ENCODE results near the gene CHST5.

Gene CHST5

GRCh38 chr16:75565640-75566039 lies 29.7 kb upstream of the CHST5 start:
- H3K36me3 ChIP-seq (ENCODE audit: control insufficient read depth in 4 of 4, insufficient read depth in 4 of 4, low read length in 3 of 4): peaks cover 6 to 32% (median 23%) of the 10 kb centered on the region in 4 experiments
- DNase-seq: no peak
- peak overlapping the region; percentile 77 to 84 for H3K27ac ChIP-seq (ENCODE audit: insufficient read depth in 1 of 2, low read depth in 1 of 2, low read length in 2 of 2, poor library complexity in 1 of 2, severe bottlenecking in 2 of 2)
- H3K4me3 ChIP-seq (ENCODE audit: control insufficient read depth in 1 of 7, extremely low read depth in 1 of 7, insufficient read depth in 4 of 7, low read depth in 2 of 7, low read length in 6 of 7): peak overlapping the region; percentile 84 to 97 (median 90)
- no peaks in the 10 kb centered on the region for H3K9me3 ChIP-seq (ENCODE audit: control extremely low read depth in 1 of 5, control insufficient read depth in 4 of 5, insufficient read depth in 2 of 5, low read depth in 1 of 5, low read length in 4 of 5)
- H3K4me1 ChIP-seq (ENCODE audit: control extremely low read depth in 1 of 4, control insufficient read depth in 4 of 4, insufficient read depth in 4 of 4, low read length in 3 of 4): peaks cover 9 to 32% (median 22%) of the 10 kb centered on the region in 4 experiments
- 20% methylated on average over 14 of the region's 15 CpGs for WGBS (ENCODE audit: insufficient coverage)
- ChIA-PET CTCF (interaction anchor here (0.7 to 2.3 kb wide), 8 partner anchors 10 to 94 kb away, joined by 3 to 5 read pairs (median 4); partner anchors contain the start of gene ADAT1), POLR2A (interaction anchor here (1.8 kb wide), 1 partner anchor 14 kb away, joined by 6 read pairs; no protein-coding TSS in a partner anchor)
- peaks cover 0 to 7% (median 2%) of the 10 kb centered on the region in 5 experiments for H3K27me3 ChIP-seq (replicated peaks in 2 of 5; ENCODE audit: control insufficient read depth in 4 of 5, insufficient read depth in 5 of 5, low read length in 4 of 5)

GRCh38 chr16:75559564-75560372 lies 23.9 kb upstream of the CHST5 start:
- 94% methylated on average over 8 of the region's 10 CpGs for WGBS (ENCODE audit: insufficient coverage)
- CTCF ChIA-PET: interaction anchor here (1.8 kb wide), 1 partner anchor 9 kb away, joined by 5 read pairs; no protein-coding TSS in a partner anchor
- POLR2A ChIA-PET: no interaction called here

GRCh38 chr16:75558846-75559401 lies 23.0 kb upstream of the CHST5 start:
- peaks cover 0 to 7% (median 3%) of the 10 kb centered on the region in 5 experiments for H3K27me3 ChIP-seq (replicated peaks in 2 of 5; ENCODE audit: control insufficient read depth in 4 of 5, insufficient read depth in 5 of 5, low read length in 4 of 5)

More at GRCh38 chr16:75559564-75560372, 23.9 kb upstream of the CHST5 start:
- Histone ChIP-seq H3K9me3 (ENCODE audit: control extremely low read depth in 1 of 5, control insufficient read depth in 4 of 5, insufficient read depth in 2 of 5, low read depth in 1 of 5, low read length in 4 of 5) (no peaks in the 10 kb centered on the region), H3K4me1 (ENCODE audit: control extremely low read depth in 1 of 4, control insufficient read depth in 4 of 4, insufficient read depth in 4 of 4, low read length in 3 of 4) (peaks cover 2 to 18% (median 16%) of the 10 kb centered on the region in 4 experiments), H3K27ac (ENCODE audit: insufficient read depth in 1 of 2, low read depth in 1 of 2, low read length in 2 of 2, poor library complexity in 1 of 2, severe bottlenecking in 2 of 2) (peak overlapping the region in 1 of 2 experiments; percentile 25), H3K27me3 (replicated peaks in 2 of 5; ENCODE audit: control insufficient read depth in 4 of 5, insufficient read depth in 5 of 5, low read length in 4 of 5) (peaks cover 0 to 7% (median 3%) of the 10 kb centered on the region in 5 experiments), H3K36me3 (ENCODE audit: control insufficient read depth in 4 of 4, insufficient read depth in 4 of 4, low read length in 3 of 4) (no peaks in the 10 kb centered on the region), H3K4me3 (ENCODE audit: control insufficient read depth in 1 of 7, extremely low read depth in 1 of 7, insufficient read depth in 4 of 7, low read depth in 2 of 7, low read length in 6 of 7) (no peak overlapping the region)
- DNase-seq: no peak

DNA sequence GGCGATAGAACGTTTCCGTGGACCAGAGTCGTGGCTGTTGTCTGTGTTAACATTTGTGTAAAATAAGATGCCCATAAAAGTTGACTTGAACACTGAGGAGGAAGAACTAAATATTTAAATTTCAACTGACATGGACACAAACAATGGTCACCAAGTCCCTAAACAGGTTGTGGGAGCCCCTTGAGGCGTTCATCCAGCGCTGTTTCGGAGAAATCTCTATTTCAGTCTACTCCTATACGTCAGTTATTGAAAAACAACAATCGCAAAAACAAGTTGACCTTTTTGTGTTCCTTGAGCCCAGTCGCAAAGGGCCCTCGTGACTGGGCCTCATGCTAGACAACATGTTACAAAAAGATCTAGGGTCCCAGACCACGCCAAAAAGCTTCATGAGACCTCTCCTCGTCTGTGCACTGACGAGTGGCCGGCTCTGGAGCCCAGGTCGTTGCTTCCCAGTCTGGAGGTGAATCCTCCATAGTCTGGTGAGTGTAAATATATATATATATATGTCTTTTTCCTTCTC lies 20.6 kb upstream of the CHST5 start:
- no peaks in the 10 kb centered on the region for H3K36me3 ChIP-seq (ENCODE audit: control insufficient read depth in 4 of 4, insufficient read depth in 4 of 4, low read length in 3 of 4)
- peaks cover 4 to 23% (median 16%) of the 10 kb centered on the region in 4 experiments for H3K4me1 ChIP-seq (ENCODE audit: control extremely low read depth in 1 of 4, control insufficient read depth in 4 of 4, insufficient read depth in 4 of 4, low read length in 3 of 4)
- DNase-seq: no peak
- H3K27me3 ChIP-seq (replicated peaks in 2 of 5; ENCODE audit: control insufficient read depth in 4 of 5, insufficient read depth in 5 of 5, low read length in 4 of 5): peaks cover 0 to 3% (median 0%) of the 10 kb centered on the region in 5 experiments
- 48% methylated on average over 12 of the region's 16 CpGs for WGBS (ENCODE audit: insufficient coverage)
- ChIA-PET POLR2A (interaction anchor here (0.7 kb wide), 1 partner anchor 8 kb away, joined by 3 read pairs; no protein-coding TSS in a partner anchor), CTCF (interaction anchor here (1.2 to 1.9 kb wide), 4 partner anchors 8 to 91 kb away, joined by 3 to 7 read pairs (median 3); partner anchors contain the start of gene TMEM170A)
- H3K4me3 ChIP-seq (ENCODE audit: control insufficient read depth in 1 of 7, extremely low read depth in 1 of 7, insufficient read depth in 4 of 7, low read depth in 2 of 7, low read length in 6 of 7): peak overlapping the region in 6 of 7 experiments; percentile 33 to 86 (median 74)
- H3K9me3 ChIP-seq (ENCODE audit: control extremely low read depth in 1 of 5, control insufficient read depth in 4 of 5, insufficient read depth in 2 of 5, low read depth in 1 of 5, low read length in 4 of 5): no peaks in the 10 kb centered on the region
- peak overlapping the region in 1 of 2 experiments; percentile 61 for H3K27ac ChIP-seq (ENCODE audit: insufficient read depth in 1 of 2, low read depth in 1 of 2, low read length in 2 of 2, poor library complexity in 1 of 2, severe bottlenecking in 2 of 2)

More at GRCh38 chr16:75558846-75559401, 23.0 kb upstream of the CHST5 start:
- Histone ChIP-seq H3K4me3 (ENCODE audit: control insufficient read depth in 1 of 7, extremely low read depth in 1 of 7, insufficient read depth in 4 of 7, low read depth in 2 of 7, low read length in 6 of 7) (no peak overlapping the region), H3K9me3 (ENCODE audit: control extremely low read depth in 1 of 5, control insufficient read depth in 4 of 5, insufficient read depth in 2 of 5, low read depth in 1 of 5, low read length in 4 of 5) (no peaks in the 10 kb centered on the region), H3K36me3 (ENCODE audit: control insufficient read depth in 4 of 4, insufficient read depth in 4 of 4, low read length in 3 of 4) (no peaks in the 10 kb centered on the region), H3K27ac (ENCODE audit: insufficient read depth in 1 of 2, low read depth in 1 of 2, low read length in 2 of 2, poor library complexity in 1 of 2, severe bottlenecking in 2 of 2) (peak overlapping the region in 1 of 2 experiments; percentile 25), H3K4me1 (ENCODE audit: control extremely low read depth in 1 of 4, control insufficient read depth in 4 of 4, insufficient read depth in 4 of 4, low read length in 3 of 4) (peaks cover 4 to 20% (median 16%) of the 10 kb centered on the region in 4 experiments)
- CTCF ChIA-PET: interaction anchor here (0.6 kb wide), 1 partner anchor 755 kb away, joined by 3 read pairs; no protein-coding TSS in a partner anchor
- WGBS (ENCODE audit: insufficient coverage): 94% methylated on average over 2 of the region's 2 CpGs
- no peak for DNase-seq
- POLR2A ChIA-PET: interaction anchor here (0.6 kb wide), 1 partner anchor 8 kb away, joined by 5 read pairs; no protein-coding TSS in a partner anchor

DNA sequence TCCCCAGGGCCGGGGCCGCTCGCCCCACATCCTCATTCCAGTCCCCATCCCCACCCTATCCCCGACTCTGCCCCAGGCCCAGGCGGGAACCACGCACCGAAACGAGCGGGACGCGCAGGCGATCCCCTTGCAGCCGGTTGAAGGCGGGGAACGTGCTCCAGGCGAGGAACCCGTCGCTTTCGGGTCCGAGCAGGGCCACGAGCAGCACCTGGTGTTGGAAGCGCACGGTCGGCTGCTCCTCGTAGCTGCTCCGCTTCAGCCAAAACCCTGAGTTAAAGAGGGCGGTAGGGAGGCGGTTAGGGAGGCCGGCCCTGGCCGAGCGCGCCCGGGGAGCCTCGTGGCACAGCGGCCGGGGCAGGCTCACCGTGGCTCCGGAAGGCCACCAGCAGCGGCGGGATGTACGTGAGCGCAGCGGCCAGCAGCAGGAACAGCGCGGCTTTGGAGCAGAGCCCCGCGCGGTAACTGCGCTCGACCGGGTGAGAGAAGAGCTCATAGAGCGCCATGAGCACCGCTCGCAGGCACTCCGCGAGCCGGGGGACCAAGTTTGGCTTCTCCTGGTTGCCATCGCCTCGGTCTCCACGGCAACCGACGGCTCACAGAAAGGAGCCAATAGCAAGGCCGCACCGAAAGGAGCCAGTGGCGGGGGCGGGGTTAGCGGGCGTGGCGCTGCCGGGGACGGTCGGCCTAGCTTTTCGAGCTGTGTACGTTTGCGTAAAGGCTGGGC lies 20.0 kb upstream of the CHST5 start, which contains the start of gene TMEM231:
TSS of gene TMEM231 (minus strand) at position 546 of the 724 bp plus-strand sequence. CDS start at position 503, 43 bp downstream.
- H3K27ac ChIP-seq (ENCODE audit: insufficient read depth in 1 of 2, low read depth in 1 of 2, low read length in 2 of 2, poor library complexity in 1 of 2, severe bottlenecking in 2 of 2): peak within 1 kb of the TSS; percentile 40 to 61
- no peaks in the 10 kb centered on the region for H3K36me3 ChIP-seq (ENCODE audit: control insufficient read depth in 4 of 4, insufficient read depth in 4 of 4, low read length in 3 of 4)
- peaks cover 4 to 23% (median 16%) of the 10 kb centered on the region in 4 experiments for H3K4me1 ChIP-seq (ENCODE audit: control extremely low read depth in 1 of 4, control insufficient read depth in 4 of 4, insufficient read depth in 4 of 4, low read length in 3 of 4)
- H3K9me3 ChIP-seq (ENCODE audit: control extremely low read depth in 1 of 5, control insufficient read depth in 4 of 5, insufficient read depth in 2 of 5, low read depth in 1 of 5, low read length in 4 of 5): no peaks in the 10 kb centered on the region
- peaks cover 0 to 3% (median 0%) of the 10 kb centered on the region in 5 experiments for H3K27me3 ChIP-seq (replicated peaks in 2 of 5; ENCODE audit: control insufficient read depth in 4 of 5, insufficient read depth in 5 of 5, low read length in 4 of 5)
- CTCF ChIA-PET: interaction anchor here (1.2 to 1.9 kb wide), 3 partner anchors 9 to 91 kb away, joined by 3 to 7 read pairs (median 3); partner anchors contain the start of gene TMEM170A
- 0% methylated on average over 53 of the region's 75 CpGs for WGBS (ENCODE audit: insufficient coverage)
- peak; percentile 92 to 96 (median 95) for DNase-seq
- peak within 1 kb of the TSS; percentile 63 to 86 (median 70) for H3K4me3 ChIP-seq (ENCODE audit: control insufficient read depth in 1 of 7, extremely low read depth in 1 of 7, insufficient read depth in 4 of 7, low read depth in 2 of 7, low read length in 6 of 7)
- POLR2A ChIA-PET: interaction anchor here (0.7 kb wide), 1 partner anchor 9 kb away, joined by 3 read pairs; no protein-coding TSS in a partner anchor

GRCh38 chr16:75555213-75555706 lies 19.4 kb upstream of the CHST5 start:
- CTCF ChIA-PET: interaction anchor here (1.2 to 1.9 kb wide), 3 partner anchors 9 to 90 kb away, joined by 3 to 7 read pairs (median 3); partner anchors contain the start of gene TMEM170A
- H3K9me3 ChIP-seq (ENCODE audit: control extremely low read depth in 1 of 5, control insufficient read depth in 4 of 5, insufficient read depth in 2 of 5, low read depth in 1 of 5, low read length in 4 of 5): no peaks in the 10 kb centered on the region
- WGBS (ENCODE audit: insufficient coverage): 0% methylated on average over 15 of the region's 26 CpGs
- peak overlapping the region in 1 of 2 experiments; percentile 54 for H3K27ac ChIP-seq (ENCODE audit: insufficient read depth in 1 of 2, low read depth in 1 of 2, low read length in 2 of 2, poor library complexity in 1 of 2, severe bottlenecking in 2 of 2)
- peaks cover 0 to 2% (median 0%) of the 10 kb centered on the region in 5 experiments for H3K27me3 ChIP-seq (replicated peaks in 2 of 5; ENCODE audit: control insufficient read depth in 4 of 5, insufficient read depth in 5 of 5, low read length in 4 of 5)
- peak overlapping the region; percentile 63 to 86 (median 70) for H3K4me3 ChIP-seq (ENCODE audit: control insufficient read depth in 1 of 7, extremely low read depth in 1 of 7, insufficient read depth in 4 of 7, low read depth in 2 of 7, low read length in 6 of 7)
- POLR2A ChIA-PET: no interaction called here
- peak in 2 of 3 donors; percentile 19 to 28 for DNase-seq
- H3K36me3 ChIP-seq (ENCODE audit: control insufficient read depth in 4 of 4, insufficient read depth in 4 of 4, low read length in 3 of 4): no peaks in the 10 kb centered on the region
- peaks cover 4 to 27% (median 19%) of the 10 kb centered on the region in 4 experiments for H3K4me1 ChIP-seq (ENCODE audit: control extremely low read depth in 1 of 4, control insufficient read depth in 4 of 4, insufficient read depth in 4 of 4, low read length in 3 of 4)

Measured in common myeloid progenitor, CD34-positive (primary cell).